Measurements from ENCODE around the gene CIB2. TPM values are rescaled to one million over a fixed set of nuclear protein-coding genes. Genes with fewer than 3 reads are reported as not detected.

Gene CIB2
- total RNA-seq, 1 experiment from 2014 or later: 43.2 TPM

- no peak overlapping the region for H3K23ac ChIP-seq (ENCODE audit: insufficient read length, low read depth, low read length)
- no peaks in the 10 kb centered on the region for H3K79me1 ChIP-seq (ENCODE audit: insufficient read depth, low read depth, low read length, poor library complexity, severe bottlenecking)
- no peak overlapping the region for H4K91ac ChIP-seq (ENCODE audit: insufficient read length, low read depth, low read length)
- H3K9ac ChIP-seq (ENCODE audit: extremely low read depth, insufficient read length, low read length): no peak overlapping the region
- no CpG with 5 or more reads among the region's 9 CpGs for WGBS (ENCODE audit: extremely low coverage, insufficient read length, low lambda C conversion rate)
- no peak overlapping the region for H3K18ac ChIP-seq (ENCODE audit: insufficient read length, low read depth, low read length)
- H4K5ac ChIP-seq (ENCODE audit: insufficient read length, low read depth, low read length): no peak overlapping the region
- H4K20me1 ChIP-seq (ENCODE audit: control insufficient read depth, insufficient read depth, insufficient read length): no peaks in the 10 kb centered on the region
- no peak overlapping the region for H3K4ac ChIP-seq (ENCODE audit: low read depth, low read length)
- no peak overlapping the region for H2BK15ac ChIP-seq (ENCODE audit: low read depth, low read length)
- H3K4me1 ChIP-seq (ENCODE audit: insufficient read depth, low read length): peaks cover 18% of the 10 kb centered on the region
- H3K79me2 ChIP-seq (ENCODE audit: insufficient read depth, low read length): no peaks in the 10 kb centered on the region; the same call in 1 of the 2 replicates
- H3K27ac ChIP-seq (ENCODE audit: insufficient read length, low read depth, low read length): no peak overlapping the region
- no peak for DNase-seq
- H3K27ac Mint-ChIP-seq: peak overlapping the region in 1 of 3 experiments; percentile 82; a peak in 1 of 7 replicates
- no peaks in the 10 kb centered on the region for H3K9me3 Mint-ChIP-seq
- H3K27me3 ChIP-seq (ENCODE audit: insufficient read depth, low read length): no peaks in the 10 kb centered on the region
- H3T11ph ChIP-seq (ENCODE audit: low read length): no peak overlapping the region
- H2AK5ac ChIP-seq (ENCODE audit: insufficient read length, low read length): no peak overlapping the region
- H3K36me3 Mint-ChIP-seq (ENCODE audit: insufficient read depth in 1 of 3, low read depth in 3 of 3): peaks cover 0 to 4% (median 0%) of the 10 kb centered on the region in 3 experiments; a peak in 2 of 7 replicates
- no peak for TF ChIP-seq CTCF (conservative IDR thresholded peaks at IDR 0.05)
- no peak overlapping the region for H3K56ac ChIP-seq (ENCODE audit: insufficient read length, low read depth, low read length)
- H2BK120ac ChIP-seq (ENCODE audit: low read depth, low read length, poor library complexity, severe bottlenecking): no peak overlapping the region
- no peaks in the 10 kb centered on the region for H3K23me2 ChIP-seq (ENCODE audit: insufficient read length, low read depth, low read length, poor library complexity, severe bottlenecking)
- no peak overlapping the region for H2BK12ac ChIP-seq (ENCODE audit: insufficient read length, low read depth, low read length)
- H3K4me3 Mint-ChIP-seq: no peak overlapping the region
- H2AFZ ChIP-seq (ENCODE audit: low read length): no peak overlapping the region
- no peak overlapping the region for H2BK5ac ChIP-seq (ENCODE audit: insufficient read length, low read length)
- no peak overlapping the region for H3K14ac ChIP-seq (ENCODE audit: insufficient read depth, low read length)
- no peak overlapping the region for H2BK20ac ChIP-seq (ENCODE audit: low read depth, low read length, poor library complexity, severe bottlenecking)
- H3K9me3 ChIP-seq (ENCODE audit: control insufficient read depth, low read depth, low read length): no peaks in the 10 kb centered on the region
- H3K4me1 Mint-ChIP-seq: peaks cover 51 to 62% of the 10 kb centered on the region in 2 experiments
- H3K27me3 Mint-ChIP-seq (ENCODE audit: low read depth): no peaks in the 10 kb centered on the region; the same call in 1 of the 2 replicates
- no peak overlapping the region for H3K4me2 ChIP-seq (ENCODE audit: insufficient read depth, insufficient read length, low read length)
- no peak overlapping the region for H4K8ac ChIP-seq (replicated peaks; ENCODE audit: insufficient read length, low read depth, low read length)
These were observed 59.0 kb downstream of the CIB2 start for GRCh38 chr15:78072080-78072892.
